ENCODE data around the gene PLA2G4F.

GRCh38 chr15:42191610-42192346, 35.3 kb upstream of the PLA2G4F start:
- TF ChIP-seq, protein P1, sequence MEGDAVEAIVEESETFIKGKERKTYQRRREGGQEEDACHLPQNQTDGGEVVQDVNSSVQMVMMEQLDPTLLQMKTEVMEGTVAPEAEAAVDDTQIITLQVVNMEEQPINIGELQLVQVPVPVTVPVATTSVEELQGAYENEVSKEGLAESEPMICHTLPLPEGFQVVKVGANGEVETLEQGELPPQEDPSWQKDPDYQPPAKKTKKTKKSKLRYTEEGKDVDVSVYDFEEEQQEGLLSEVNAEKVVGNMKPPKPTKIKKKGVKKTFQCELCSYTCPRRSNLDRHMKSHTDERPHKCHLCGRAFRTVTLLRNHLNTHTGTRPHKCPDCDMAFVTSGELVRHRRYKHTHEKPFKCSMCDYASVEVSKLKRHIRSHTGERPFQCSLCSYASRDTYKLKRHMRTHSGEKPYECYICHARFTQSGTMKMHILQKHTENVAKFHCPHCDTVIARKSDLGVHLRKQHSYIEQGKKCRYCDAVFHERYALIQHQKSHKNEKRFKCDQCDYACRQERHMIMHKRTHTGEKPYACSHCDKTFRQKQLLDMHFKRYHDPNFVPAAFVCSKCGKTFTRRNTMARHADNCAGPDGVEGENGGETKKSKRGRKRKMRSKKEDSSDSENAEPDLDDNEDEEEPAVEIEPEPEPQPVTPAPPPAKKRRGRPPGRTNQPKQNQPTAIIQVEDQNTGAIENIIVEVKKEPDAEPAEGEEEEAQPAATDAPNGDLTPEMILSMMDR (IDR thresholded peaks at IDR 0.05), result no peak
- TF ChIP-seq POLR2A (IDR thresholded peaks at IDR 0.05), result no peak
- TF ChIP-seq POLR2AphosphoS5 (IDR thresholded peaks at IDR 0.05; ENCODE audit: insufficient read depth in 1 of 2, low read depth in 1 of 2), result no peak
